ENCODE measurements around the gene SLC16A12. TPM values are rescaled to one million over a fixed set of nuclear protein-coding genes. Genes with fewer than 3 reads are reported as not detected.

The SLC16A12 gene
- total and polyA plus RNA-seq, 12 donors = 1.8 to 3.6 (median 2.7) TPM

- TF ChIP-seq, protein P1, sequence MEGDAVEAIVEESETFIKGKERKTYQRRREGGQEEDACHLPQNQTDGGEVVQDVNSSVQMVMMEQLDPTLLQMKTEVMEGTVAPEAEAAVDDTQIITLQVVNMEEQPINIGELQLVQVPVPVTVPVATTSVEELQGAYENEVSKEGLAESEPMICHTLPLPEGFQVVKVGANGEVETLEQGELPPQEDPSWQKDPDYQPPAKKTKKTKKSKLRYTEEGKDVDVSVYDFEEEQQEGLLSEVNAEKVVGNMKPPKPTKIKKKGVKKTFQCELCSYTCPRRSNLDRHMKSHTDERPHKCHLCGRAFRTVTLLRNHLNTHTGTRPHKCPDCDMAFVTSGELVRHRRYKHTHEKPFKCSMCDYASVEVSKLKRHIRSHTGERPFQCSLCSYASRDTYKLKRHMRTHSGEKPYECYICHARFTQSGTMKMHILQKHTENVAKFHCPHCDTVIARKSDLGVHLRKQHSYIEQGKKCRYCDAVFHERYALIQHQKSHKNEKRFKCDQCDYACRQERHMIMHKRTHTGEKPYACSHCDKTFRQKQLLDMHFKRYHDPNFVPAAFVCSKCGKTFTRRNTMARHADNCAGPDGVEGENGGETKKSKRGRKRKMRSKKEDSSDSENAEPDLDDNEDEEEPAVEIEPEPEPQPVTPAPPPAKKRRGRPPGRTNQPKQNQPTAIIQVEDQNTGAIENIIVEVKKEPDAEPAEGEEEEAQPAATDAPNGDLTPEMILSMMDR (IDR thresholded peaks at IDR 0.05) = no peak
- intact Hi-C loops (cut with DNase I) = loop anchor here in 3 of 10 donors (5.0 to 10.0 kb wide), 2 partner anchors 76 to 78 kb away; no protein-coding TSS in a partner anchor
- no peak overlapping the region for H3K4me3 ChIP-seq
- no peaks in the 10 kb centered on the region for H3K9me3 ChIP-seq
- H3K27me3 ChIP-seq = no peaks in the 10 kb centered on the region
- DNase-seq (no peak), ATAC-seq (peak in 5 of 8 donors; percentile 21 to 76 (median 38))
- peaks cover 0 to 18% (median 5%) of the 10 kb centered on the region in 9 donors for H3K4me1 ChIP-seq
- no peaks in the 10 kb centered on the region for H3K36me3 ChIP-seq
- 73 to 78% methylated on average over 5 of the region's 5 CpGs for WGBS, 2 donors
- no peak overlapping the region for H3K27ac ChIP-seq
Observed at GRCh38 chr10:89553064-89553734, 17.8 kb upstream of the SLC16A12 start.

- H3K36me3 ChIP-seq = no peaks in the 10 kb centered on the region
- peak in 1 of 8 donors; percentile 48 for ATAC-seq
- no peak overlapping the region for H3K27ac ChIP-seq
- peaks cover 0 to 18% (median 5%) of the 10 kb centered on the region in 9 donors for H3K4me1 ChIP-seq
- TF ChIP-seq, protein P1 (IDR thresholded peaks at IDR 0.05) = no peak
- 74 to 77% methylated on average over 4 of the region's 4 CpGs for WGBS, 2 donors
- no peaks in the 10 kb centered on the region for H3K27me3 ChIP-seq
- intact Hi-C loops (cut with DNase I) = loop anchor here in 3 of 10 donors (5.0 to 10.0 kb wide), 2 partner anchors 75 to 77 kb away; no protein-coding TSS in a partner anchor
- no peak overlapping the region for H3K4me3 ChIP-seq
- DNase-seq = no peak
- H3K9me3 ChIP-seq = no peaks in the 10 kb centered on the region
Observed at GRCh38 chr10:89552213-89552612, 16.8 kb upstream of the SLC16A12 start.

- peaks cover 0 to 18% (median 5%) of the 10 kb centered on the region in 9 donors for H3K4me1 ChIP-seq
- DNase-seq (peak; percentile 25 to 70), ATAC-seq (peak; percentile 67 to 90 (median 83))
- TF ChIP-seq, protein P1 (IDR thresholded peaks at IDR 0.05) = no peak
- peak overlapping the region in 1 of 10 donors; percentile 13 for H3K27ac ChIP-seq
- no peaks in the 10 kb centered on the region for H3K36me3 ChIP-seq
- no peak overlapping the region for H3K4me3 ChIP-seq
- intact Hi-C loops (cut with DNase I) = loop anchor here in 3 of 10 donors (5.0 to 10.0 kb wide), 2 partner anchors 73 to 76 kb away; no protein-coding TSS in a partner anchor
- H3K27me3 ChIP-seq = no peaks in the 10 kb centered on the region
- peaks cover 0 to 7% (median 0%) of the 10 kb centered on the region in 11 donors for H3K9me3 ChIP-seq
- 39 to 50% methylated on average over 5 of the region's 5 CpGs for WGBS, 2 donors
Observed at GRCh38 chr10:89550509-89550908, 15.1 kb upstream of the SLC16A12 start.

GRCh38 chr10:89549510-89549909 lies 14.1 kb upstream of the SLC16A12 start:
- intact Hi-C loops (cut with DNase I) = no loop called here
- Histone ChIP-seq H3K9me3 (peaks cover 0 to 9% (median 0%) of the 10 kb centered on the region in 11 donors), H3K4me3 (no peak overlapping the region), H3K27ac (no peak overlapping the region), H3K36me3 (no peaks in the 10 kb centered on the region), H3K4me1 (peaks cover 0 to 18% (median 5%) of the 10 kb centered on the region in 9 donors), H3K27me3 (no peaks in the 10 kb centered on the region)
- DNase-seq (no peak), ATAC-seq (no peak)
- 69 to 80% methylated on average over 1 of the region's 1 CpG for WGBS, 2 donors
- TF ChIP-seq, protein P1 (IDR thresholded peaks at IDR 0.05) = no peak
